Thyroid gland (tissue), 4 donors: Measurements from ENCODE around the gene GHITM.
"Not testable (repeated sequence)": the region's sequence is repeated elsewhere in the genome, so short reads cannot be mapped to it uniquely, and the experiment has no call there.

Experiments
- CTCF ChIP-seq, 6 experiments: fragments of 200-600 bp in 3 of 6; fragments of 450-650 bp in 3 of 6; sonication (generic) in 3 of 6; IDR thresholded peaks; one replicate each; pipeline ENCODE4 v1.5.1; 2016 to 2019; ENCODE audit warnings: antibody characterized with exemption in 6 of 6, mild to moderate bottlenecking in 2 of 6, inconsistent platforms in 1 of 6, moderate library complexity in 1 of 6
- POLR2A ChIP-seq, 2 donors: fragments of 450-650 bp; IDR thresholded peaks; one replicate each; pipeline ENCODE4 v1.6.1; 2017; ENCODE audit warnings: antibody characterized with exemption in 2 of 2, mild to moderate bottlenecking in 2 of 2, moderate library complexity in 1 of 2

- not testable (repeated sequence) for TF ChIP-seq POLR2A, CTCF (IDR thresholded peaks at IDR 0.05)
These were observed 41.1 kb downstream of the GHITM start for GRCh38 chr10:84180386-84180785.
